AG04449 (cell line): ENCODE measurements around the gene GPS1.
A peak's percentile ranks its signal among the peaks of the same experiment; 100 is the strongest.

Source experiments
- CTCF ChIA-PET: fragments of 350-600 bp; formaldehyde crosslinking; extraction: SDS; loops from one replicate; lab custom pipeline; 2021; ENCODE audit warnings: antibody characterized with exemption; lab: Yijun Ruan, JAX
- POLR2A ChIA-PET: fragments of 400-600, 350-600 bp; formaldehyde crosslinking; extraction: SDS; loops from one replicate; lab custom pipeline; 2020; ENCODE audit warnings: antibody characterized with exemption, inconsistent platforms; lab: Yijun Ruan, JAX
- DNase-seq: peaks from one replicate; pipeline ENCODE4 v3.0.0-alpha.2; 2010; ENCODE audit warnings: low read depth, low spot score
- H3K4me3 ChIP-seq: 2 replicates; pipeline ENCODE4 v1.5.1; 2011; ENCODE audit warnings: low read depth, mild to moderate bottlenecking, control low read depth, low read length
- TF ChIP-seq, protein P1 (sequence below): IDR thresholded peaks from one replicate; pipeline ENCODE4 v1.5.1; 2011; ENCODE audit warnings: mild to moderate bottlenecking, moderate library complexity, low read length, control low read depth, inconsistent platforms; ENCODE audit not compliant: insufficient read depth; ENCODE audit errors: missing control alignments

The GPS1 gene

DNA sequence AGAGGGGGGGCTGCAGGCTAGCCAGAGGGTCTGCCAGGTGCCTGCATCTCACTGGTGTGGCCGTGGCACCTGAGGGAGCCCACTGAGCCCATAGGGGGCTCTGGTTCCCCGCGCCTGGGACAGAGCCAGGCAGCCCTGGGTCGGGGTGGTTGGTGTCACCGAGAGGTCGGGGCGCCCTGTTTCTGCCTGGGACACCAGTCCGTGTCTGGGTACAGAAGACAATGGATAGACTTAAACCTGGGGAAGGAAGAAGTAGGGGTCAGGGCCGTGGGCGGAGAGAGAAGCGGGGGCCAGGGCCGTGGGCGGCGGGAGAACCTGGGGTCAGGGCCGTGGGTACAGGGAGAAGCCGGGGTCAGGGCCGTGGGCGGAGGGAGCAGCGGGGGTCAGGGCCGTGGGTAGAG lies 3.1 kb upstream of the GPS1 start:
- no peak overlapping the region for H3K4me3 ChIP-seq
- no peak for DNase-seq
- TF ChIP-seq, protein P1, sequence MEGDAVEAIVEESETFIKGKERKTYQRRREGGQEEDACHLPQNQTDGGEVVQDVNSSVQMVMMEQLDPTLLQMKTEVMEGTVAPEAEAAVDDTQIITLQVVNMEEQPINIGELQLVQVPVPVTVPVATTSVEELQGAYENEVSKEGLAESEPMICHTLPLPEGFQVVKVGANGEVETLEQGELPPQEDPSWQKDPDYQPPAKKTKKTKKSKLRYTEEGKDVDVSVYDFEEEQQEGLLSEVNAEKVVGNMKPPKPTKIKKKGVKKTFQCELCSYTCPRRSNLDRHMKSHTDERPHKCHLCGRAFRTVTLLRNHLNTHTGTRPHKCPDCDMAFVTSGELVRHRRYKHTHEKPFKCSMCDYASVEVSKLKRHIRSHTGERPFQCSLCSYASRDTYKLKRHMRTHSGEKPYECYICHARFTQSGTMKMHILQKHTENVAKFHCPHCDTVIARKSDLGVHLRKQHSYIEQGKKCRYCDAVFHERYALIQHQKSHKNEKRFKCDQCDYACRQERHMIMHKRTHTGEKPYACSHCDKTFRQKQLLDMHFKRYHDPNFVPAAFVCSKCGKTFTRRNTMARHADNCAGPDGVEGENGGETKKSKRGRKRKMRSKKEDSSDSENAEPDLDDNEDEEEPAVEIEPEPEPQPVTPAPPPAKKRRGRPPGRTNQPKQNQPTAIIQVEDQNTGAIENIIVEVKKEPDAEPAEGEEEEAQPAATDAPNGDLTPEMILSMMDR, result no peak
- CTCF ChIA-PET, result interaction anchor here (7.1 kb wide), 1 partner anchor 9 kb away, joined by 47 read pairs; the partner anchor contains the start of gene DCXR
- POLR2A ChIA-PET, result no interaction called here

DNA sequence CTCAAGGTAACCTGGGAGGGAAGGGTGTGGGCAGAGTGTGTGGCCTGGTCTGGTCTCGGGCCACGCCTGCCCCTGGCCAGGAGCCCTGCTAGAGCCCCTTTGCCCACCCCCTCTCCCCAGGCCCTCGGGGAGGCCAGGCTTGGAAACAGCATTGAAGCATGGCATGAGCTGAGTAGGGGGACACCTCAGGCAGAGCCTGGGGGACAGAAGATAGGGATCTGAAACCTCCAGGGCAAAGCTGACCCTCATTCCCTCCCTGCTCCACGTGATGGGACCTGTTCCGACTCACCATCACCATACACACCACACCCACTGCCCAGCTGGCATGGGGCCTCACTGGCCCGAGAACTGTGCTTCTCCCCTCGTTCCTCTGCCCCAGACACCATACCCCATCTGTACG lies 2.6 kb upstream of the GPS1 start:
- ChIA-PET POLR2A (interaction anchor here (1.3 kb wide), 1 partner anchor 10 kb away, joined by 4 read pairs; no protein-coding TSS in a partner anchor), CTCF (interaction anchor here (2.3 to 7.1 kb wide), 2 partner anchors 9 to 19 kb away, joined by 14 to 47 read pairs; partner anchors contain the start of gene DCXR)
- no peak for DNase-seq
- TF ChIP-seq, protein P1, result no peak
- H3K4me3 ChIP-seq, result no peak overlapping the region

DNA sequence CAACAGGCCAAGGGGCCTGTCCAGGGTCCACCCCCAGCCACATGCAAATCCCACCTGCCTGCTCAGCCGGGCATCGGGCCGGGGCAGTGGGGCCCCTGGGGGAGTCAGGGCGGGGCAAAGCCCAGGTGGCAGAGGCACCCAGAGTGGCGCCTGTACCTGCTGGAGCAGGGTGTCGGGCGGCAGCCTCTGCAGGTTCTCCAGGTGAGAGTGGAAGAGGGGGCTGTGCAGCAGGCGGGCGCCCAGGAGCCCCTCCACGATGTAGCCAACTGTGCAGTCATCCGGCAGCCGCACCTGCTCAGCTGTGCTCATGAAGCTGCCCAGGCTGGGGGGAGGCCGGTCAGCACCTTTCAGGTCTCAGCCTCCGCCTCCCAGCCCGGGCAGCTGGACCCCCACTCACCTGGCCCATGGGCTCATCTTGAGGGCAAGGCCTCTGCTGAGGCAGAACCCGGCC lies 2.2 kb upstream of the GPS1 start:
- CTCF ChIA-PET, result interaction anchor here (1.0 to 7.1 kb wide), 4 partner anchors 10 to 90 kb away, joined by 3 to 47 read pairs (median 8); partner anchors contain the start of gene DCXR
- POLR2A ChIA-PET, result interaction anchor here (1.3 to 1.6 kb wide), 2 partner anchors 10 to 19 kb away, joined by 3 to 4 read pairs; no protein-coding TSS in a partner anchor
- TF ChIP-seq, protein P1, result no peak

DNA sequence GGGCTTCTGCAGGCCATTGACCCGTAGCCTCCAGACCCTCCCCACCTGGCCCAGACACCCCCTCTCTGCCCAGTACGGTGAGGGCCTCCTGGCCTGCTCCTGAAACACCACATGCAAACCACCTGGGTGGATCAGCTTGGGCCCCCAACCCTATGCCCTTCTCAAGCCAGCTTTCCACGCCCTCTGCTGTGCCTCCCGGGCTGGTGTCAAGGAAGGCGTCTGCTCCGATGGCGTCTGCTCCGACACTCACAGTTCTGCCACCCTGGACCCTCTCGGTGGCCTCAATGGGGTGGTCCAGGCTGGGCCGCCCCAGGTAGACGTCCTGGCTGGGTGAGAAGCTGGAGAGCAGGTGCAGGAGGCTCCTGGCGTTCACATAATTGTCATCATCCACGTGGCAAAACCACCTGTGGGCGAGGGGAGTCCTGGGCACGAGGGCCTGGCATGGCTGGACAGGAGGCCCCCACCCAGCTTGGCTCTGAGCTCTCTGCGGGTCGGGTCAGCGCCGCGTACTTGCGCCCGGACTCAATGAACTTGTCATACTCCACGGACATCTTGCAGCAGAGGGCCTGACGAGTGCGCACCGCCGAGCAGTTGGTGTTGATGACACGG lies 1.4 kb upstream of the GPS1 start:
- ChIA-PET CTCF (interaction anchor here (1.0 to 7.1 kb wide), 4 partner anchors 11 to 91 kb away, joined by 3 to 47 read pairs (median 8); partner anchors contain the start of gene DCXR), POLR2A (interaction anchor here (1.2 to 1.8 kb wide), 5 partner anchors 9 to 48 kb away, joined by 3 to 5 read pairs (median 3); partner anchors contain the start of gene DCXR)
- H3K4me3 ChIP-seq, result peak overlapping the region; percentile 82
- DNase-seq, result no peak
- TF ChIP-seq, protein P1, result no peak

More for the DNA sequence above, 2.2 kb upstream of the GPS1 start:
- H3K4me3 ChIP-seq, result no peak overlapping the region
- no peak for DNase-seq

DNA sequence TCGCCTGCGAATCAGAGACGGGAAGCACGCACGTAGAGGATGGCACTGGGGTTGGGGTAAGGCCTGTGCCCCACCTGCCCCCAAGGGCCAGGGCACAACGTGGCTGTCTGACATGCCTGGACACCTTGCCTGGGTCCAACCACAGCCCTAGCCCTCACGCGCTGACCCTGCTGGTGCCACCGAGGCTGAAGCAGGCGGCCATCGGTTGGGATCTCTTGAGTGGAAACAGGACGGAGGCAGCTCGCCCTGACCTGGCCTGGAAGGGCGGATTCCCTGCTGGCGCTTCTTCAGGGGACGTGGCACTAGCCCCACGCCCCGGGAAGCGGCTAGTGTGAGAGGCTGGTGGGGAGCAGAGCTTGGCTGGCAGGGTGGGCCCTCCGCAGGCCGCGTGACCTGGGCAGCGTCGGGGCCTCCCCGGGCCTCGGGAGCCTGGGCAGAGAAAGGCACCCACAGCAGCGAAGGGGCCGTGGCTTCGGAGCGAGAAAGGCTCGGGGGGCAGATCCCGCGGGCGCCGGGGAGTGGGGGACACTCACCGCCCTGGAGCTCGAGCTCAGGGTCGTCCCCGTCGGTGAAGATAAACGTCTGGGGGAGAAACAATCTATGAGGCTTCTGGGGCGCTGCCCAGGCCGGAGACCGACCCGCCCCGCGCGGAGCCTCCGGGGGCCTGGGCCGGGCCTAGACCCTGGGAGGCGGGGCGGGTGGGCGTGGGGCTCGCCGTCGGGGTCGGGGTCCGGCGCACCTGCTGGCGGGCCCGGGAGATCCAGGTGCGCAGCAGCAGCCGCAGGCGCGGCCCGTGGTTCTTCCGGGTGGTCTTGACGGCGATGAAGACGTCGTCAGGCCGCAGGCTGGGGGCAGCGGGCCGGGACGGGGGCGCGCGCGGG lies 697 bp upstream of the GPS1 start:
- CTCF ChIA-PET, result interaction anchor here (1.2 to 7.1 kb wide), 3 partner anchors 11 to 92 kb away, joined by 3 to 47 read pairs (median 14); partner anchors contain the start of gene DCXR
- POLR2A ChIA-PET, result interaction anchor here (1.2 to 1.8 kb wide), 4 partner anchors 13 to 48 kb away, joined by 3 to 5 read pairs (median 3); partner anchors contain the start of gene DCXR
- no peak for DNase-seq
- H3K4me3 ChIP-seq, result peak overlapping the region; percentile 82
- TF ChIP-seq, protein P1, result no peak
